ENCODE results near the gene ART1. TPM values are rescaled to one million over a fixed set of nuclear protein-coding genes. Genes with fewer than 3 reads are reported as not detected.

The ART1 gene
- total RNA-seq, 4 donors from 2014 or later, result not detected

DNA sequence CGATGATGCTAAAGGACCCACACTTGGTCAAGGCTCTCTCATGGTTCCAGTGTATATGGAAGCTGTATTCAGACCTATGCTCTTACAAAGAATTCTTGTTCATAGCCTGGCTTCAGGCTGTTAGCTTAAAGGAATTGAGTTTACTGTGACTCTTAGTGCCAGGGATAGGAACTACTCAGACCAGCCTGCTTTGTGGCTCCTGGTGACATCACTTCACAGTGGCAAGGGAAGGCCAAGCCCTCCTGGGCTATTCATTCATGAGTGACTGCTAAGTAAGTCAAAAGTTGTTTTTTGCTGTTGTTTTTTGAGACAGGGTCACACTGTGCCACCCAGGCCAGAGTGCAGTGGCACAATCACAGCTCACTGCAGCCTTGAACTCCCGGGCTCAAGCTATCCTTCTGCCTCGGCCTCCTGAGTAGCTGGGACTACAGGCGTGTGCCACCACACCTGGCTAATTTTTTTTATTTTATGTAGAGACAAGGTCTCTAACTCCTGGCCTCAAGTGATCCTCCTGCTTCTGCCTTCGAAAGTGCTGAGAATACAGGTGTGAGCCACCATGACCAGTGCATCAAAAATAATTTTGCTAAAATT, 12.8 kb upstream of the ART1 start:
- TF ChIP-seq EP300 (IDR thresholded peaks at IDR 0.05), result no peak
- TF ChIP-seq POLR2AphosphoS5 (IDR thresholded peaks at IDR 0.05), result no peak
- no peak for TF ChIP-seq POLR2A (IDR thresholded peaks at IDR 0.05)
- TF ChIP-seq, protein P1, sequence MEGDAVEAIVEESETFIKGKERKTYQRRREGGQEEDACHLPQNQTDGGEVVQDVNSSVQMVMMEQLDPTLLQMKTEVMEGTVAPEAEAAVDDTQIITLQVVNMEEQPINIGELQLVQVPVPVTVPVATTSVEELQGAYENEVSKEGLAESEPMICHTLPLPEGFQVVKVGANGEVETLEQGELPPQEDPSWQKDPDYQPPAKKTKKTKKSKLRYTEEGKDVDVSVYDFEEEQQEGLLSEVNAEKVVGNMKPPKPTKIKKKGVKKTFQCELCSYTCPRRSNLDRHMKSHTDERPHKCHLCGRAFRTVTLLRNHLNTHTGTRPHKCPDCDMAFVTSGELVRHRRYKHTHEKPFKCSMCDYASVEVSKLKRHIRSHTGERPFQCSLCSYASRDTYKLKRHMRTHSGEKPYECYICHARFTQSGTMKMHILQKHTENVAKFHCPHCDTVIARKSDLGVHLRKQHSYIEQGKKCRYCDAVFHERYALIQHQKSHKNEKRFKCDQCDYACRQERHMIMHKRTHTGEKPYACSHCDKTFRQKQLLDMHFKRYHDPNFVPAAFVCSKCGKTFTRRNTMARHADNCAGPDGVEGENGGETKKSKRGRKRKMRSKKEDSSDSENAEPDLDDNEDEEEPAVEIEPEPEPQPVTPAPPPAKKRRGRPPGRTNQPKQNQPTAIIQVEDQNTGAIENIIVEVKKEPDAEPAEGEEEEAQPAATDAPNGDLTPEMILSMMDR (IDR thresholded peaks at IDR 0.05), result no peak
- H3K27ac ChIP-seq, result no peak overlapping the region
- ATAC-seq, result no peak
- 91 to 94% methylated on average over 2 to 5 of the region's 5 CpGs for WGBS, 2 donors (ENCODE audit: low coverage in 1 of 2)
- no peaks in the 10 kb centered on the region for H3K36me3 ChIP-seq
- no peak overlapping the region for H3K4me3 ChIP-seq
- H3K27me3 ChIP-seq, result no peaks in the 10 kb centered on the region
- H3K9me3 ChIP-seq, result no peaks in the 10 kb centered on the region
- no peaks in the 10 kb centered on the region for H3K4me1 ChIP-seq

DNA sequence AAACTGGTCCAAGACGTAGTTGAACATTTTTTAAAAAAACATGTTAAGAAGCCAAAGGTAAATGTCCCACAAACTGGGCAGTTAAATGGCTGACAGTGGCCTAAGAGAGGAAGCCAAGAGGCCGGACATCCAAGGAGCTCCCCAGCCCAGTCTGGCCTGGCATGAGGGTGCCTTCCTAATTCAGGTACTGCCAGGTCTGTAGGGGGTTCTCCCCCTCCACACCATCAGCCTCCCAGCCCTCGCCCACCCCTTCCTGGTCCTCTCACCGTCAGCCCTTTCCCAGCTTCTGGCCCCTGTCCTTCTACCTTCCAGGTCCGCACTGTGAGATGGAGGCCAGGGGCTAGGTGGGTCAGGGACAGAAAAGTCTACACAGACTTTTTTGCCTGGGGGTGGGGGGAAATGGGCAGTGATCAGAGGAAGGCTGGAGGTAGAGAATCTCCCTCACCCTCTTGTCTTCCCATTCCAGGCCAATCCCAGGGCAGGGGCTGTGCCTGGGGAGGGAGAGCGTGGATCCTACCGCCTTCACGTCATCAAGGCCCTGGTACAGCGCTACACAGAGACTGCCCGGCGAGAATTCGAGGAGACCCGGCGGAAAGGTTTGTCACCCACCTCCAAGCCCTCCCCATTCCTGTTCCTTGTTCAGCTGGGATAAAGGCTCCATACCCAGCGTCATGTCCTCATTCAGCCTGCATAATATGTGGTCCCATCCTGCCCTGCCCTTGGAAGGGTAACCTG, 9.1 kb upstream of the ART1 start:
- Histone ChIP-seq H3K4me1 (no peaks in the 10 kb centered on the region), H3K36me3 (no peaks in the 10 kb centered on the region), H3K27ac (no peak overlapping the region), H3K4me3 (no peak overlapping the region), H3K9me3 (no peaks in the 10 kb centered on the region), H3K27me3 (no peaks in the 10 kb centered on the region)
- WGBS, 2 donors (ENCODE audit: low coverage in 1 of 2), result 92 to 100% methylated on average over 1 to 11 of the region's 15 CpGs
- ATAC-seq, result no peak
- no peak for TF ChIP-seq POLR2A (IDR thresholded peaks at IDR 0.05)
- TF ChIP-seq, protein P1 (IDR thresholded peaks at IDR 0.05), result no peak
- TF ChIP-seq EP300 (IDR thresholded peaks at IDR 0.05), result no peak
- no peak for TF ChIP-seq POLR2AphosphoS5 (IDR thresholded peaks at IDR 0.05)

DNA sequence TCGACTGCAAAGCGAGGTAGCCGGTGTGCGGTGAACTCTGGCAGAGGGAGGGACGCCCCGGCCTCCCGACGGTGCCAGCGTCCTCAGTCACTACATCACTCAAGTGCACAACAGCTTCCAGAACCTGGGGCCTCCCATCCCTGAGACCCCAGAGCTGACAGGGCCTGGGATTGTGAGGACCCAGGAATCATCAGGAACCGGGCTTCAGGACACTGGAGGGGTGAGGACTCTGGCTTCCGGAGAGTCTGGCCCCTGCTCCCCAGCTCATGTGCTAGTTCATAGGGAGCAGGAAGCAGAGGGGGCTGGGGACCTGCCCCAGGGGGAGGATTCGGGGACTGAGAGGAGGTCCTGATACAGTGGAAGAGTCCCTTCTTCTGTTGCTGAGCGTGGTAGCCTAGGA, 7.7 kb upstream of the ART1 start:
- no peak for ATAC-seq
- H3K9me3 ChIP-seq, result no peaks in the 10 kb centered on the region
- no peak overlapping the region for H3K27ac ChIP-seq
- 58% methylated on average over 2 of the region's 13 CpGs; no CpG with 5 or more reads in 1 of the 2 donors for WGBS, 2 donors (ENCODE audit: low coverage in 1 of 2)
- TF ChIP-seq POLR2AphosphoS5 (IDR thresholded peaks at IDR 0.05), result no peak
- TF ChIP-seq, protein P1 (IDR thresholded peaks at IDR 0.05), result no peak
- no peak for TF ChIP-seq POLR2A (IDR thresholded peaks at IDR 0.05)
- TF ChIP-seq EP300 (IDR thresholded peaks at IDR 0.05), result no peak
- no peaks in the 10 kb centered on the region for H3K36me3 ChIP-seq
- no peak overlapping the region for H3K4me3 ChIP-seq
- H3K27me3 ChIP-seq, result no peaks in the 10 kb centered on the region
- H3K4me1 ChIP-seq, result peaks cover 0 to 7% (median 0%) of the 10 kb centered on the region in 3 donors

DNA sequence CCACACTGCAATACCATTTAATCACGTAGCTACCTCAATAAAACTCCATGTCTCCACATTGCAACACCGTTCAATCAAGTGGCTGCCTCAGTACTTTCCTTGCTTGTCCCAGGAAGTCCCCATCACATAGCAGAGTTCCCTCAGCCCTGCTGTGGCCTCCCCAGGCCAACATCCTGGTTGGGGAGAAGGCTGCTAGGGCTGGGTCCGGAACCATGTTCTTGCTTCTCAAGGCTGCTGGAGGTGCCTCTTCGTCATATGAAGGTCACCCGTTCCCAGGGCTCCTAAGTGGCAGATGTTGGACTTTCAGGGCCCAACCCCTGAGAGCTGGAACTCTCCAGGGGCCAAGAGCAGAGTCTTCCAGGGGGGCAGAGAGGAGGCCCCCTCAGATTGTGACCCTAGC, 6.4 kb upstream of the ART1 start:
- H3K9me3 ChIP-seq, result no peaks in the 10 kb centered on the region
- peaks cover 0 to 21% (median 9%) of the 10 kb centered on the region in 3 donors for H3K4me1 ChIP-seq
- 89% methylated on average over 2 of the region's 5 CpGs; no CpG with 5 or more reads in 1 of the 2 donors for WGBS, 2 donors (ENCODE audit: low coverage in 1 of 2)
- H3K27ac ChIP-seq, result no peak overlapping the region
- no peak for ATAC-seq
- TF ChIP-seq EP300 (IDR thresholded peaks at IDR 0.05), result no peak
- TF ChIP-seq, protein P1 (IDR thresholded peaks at IDR 0.05), result no peak
- TF ChIP-seq POLR2AphosphoS5 (IDR thresholded peaks at IDR 0.05), result no peak
- TF ChIP-seq POLR2A (IDR thresholded peaks at IDR 0.05), result no peak
- no peaks in the 10 kb centered on the region for H3K27me3 ChIP-seq
- H3K36me3 ChIP-seq, result no peaks in the 10 kb centered on the region
- no peak overlapping the region for H3K4me3 ChIP-seq

DNA sequence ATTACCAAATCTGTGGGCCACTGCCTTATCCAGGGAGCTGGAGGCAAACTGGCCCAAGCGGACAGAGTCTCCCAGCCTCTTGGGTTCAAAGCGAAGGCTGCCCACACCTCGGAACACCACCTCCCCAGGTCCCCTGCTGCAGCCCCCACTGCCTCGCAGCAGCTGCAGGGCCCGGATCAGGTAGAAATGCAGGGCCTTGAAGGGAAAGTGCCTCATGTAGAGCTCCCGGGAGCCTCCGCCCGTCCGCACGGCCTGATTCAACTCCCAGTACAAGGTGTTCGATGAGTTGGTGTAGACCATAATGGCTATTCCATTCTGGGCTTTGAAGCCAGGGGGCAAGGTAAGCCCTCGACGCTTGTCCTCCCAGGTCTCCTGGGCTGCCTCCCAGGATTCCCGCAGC, 5.1 kb upstream of the ART1 start:
- TF ChIP-seq POLR2AphosphoS5 (IDR thresholded peaks at IDR 0.05) (no peak), EP300 (IDR thresholded peaks at IDR 0.05) (no peak), POLR2A (IDR thresholded peaks at IDR 0.05) (no peak)
- TF ChIP-seq, protein P1 (IDR thresholded peaks at IDR 0.05), result no peak
- 94 to 95% methylated on average over 3 to 4 of the region's 14 CpGs for WGBS, 2 donors (ENCODE audit: low coverage in 1 of 2)
- no peak overlapping the region for H3K4me3 ChIP-seq
- no peak for ATAC-seq
- no peaks in the 10 kb centered on the region for H3K9me3 ChIP-seq
- H3K27ac ChIP-seq, result no peak overlapping the region
- no peaks in the 10 kb centered on the region for H3K36me3 ChIP-seq
- peaks cover 0 to 22% (median 9%) of the 10 kb centered on the region in 3 donors for H3K4me1 ChIP-seq
- H3K27me3 ChIP-seq, result no peaks in the 10 kb centered on the region
